ENCODE data around the gene FAXDC2. TPM values are rescaled to one million over a fixed set of nuclear protein-coding genes. Genes with fewer than 3 reads are reported as not detected.

The FAXDC2 gene
- total RNA-seq, 2 experiments from 2014 or later = not detected

- peaks cover 2% of the 10 kb centered on the region for H3K36me3 Mint-ChIP-seq (ENCODE audit: low read depth)
- H3K4me3 Mint-ChIP-seq = no peak overlapping the region
- ChIA-PET CTCF (no interaction called here), POLR2A (interaction anchor here (0.6 to 0.9 kb wide), 2 partner anchors 55 to 152 kb away, joined by 3 to 4 read pairs; no protein-coding TSS in a partner anchor)
- no peaks in the 10 kb centered on the region for H3K9me3 Mint-ChIP-seq
- intact Hi-C loops (cut with micrococcal nuclease) = no loop called here
- no peak overlapping the region for H3K27ac Mint-ChIP-seq
- DNase-seq = no peak
- H3K4me1 Mint-ChIP-seq (ENCODE audit: low read depth) = peaks cover 14% of the 10 kb centered on the region
- no peak for TF ChIP-seq CTCF (IDR thresholded peaks at IDR 0.05)
- ATAC-seq = no peak
- no peaks in the 10 kb centered on the region for H3K27me3 Mint-ChIP-seq
Observed at GRCh38 chr5:154849791-154850201, 607 bp downstream of the FAXDC2 start.

GRCh38 chr5:154849264-154849785 lies 1.1 kb downstream of the FAXDC2 start:
- intact Hi-C loops (cut with micrococcal nuclease) = no loop called here
- peaks cover 2% of the 10 kb centered on the region for H3K36me3 Mint-ChIP-seq (ENCODE audit: low read depth)
- H3K9me3 Mint-ChIP-seq = no peaks in the 10 kb centered on the region
- no peak overlapping the region for H3K4me3 Mint-ChIP-seq
- ATAC-seq = no peak
- no peak for DNase-seq
- H3K27ac Mint-ChIP-seq = no peak overlapping the region
- POLR2A ChIA-PET = interaction anchor here (0.6 kb wide), 1 partner anchor 151 kb away, joined by 4 read pairs; no protein-coding TSS in a partner anchor
- TF ChIP-seq CTCF (IDR thresholded peaks at IDR 0.05) = no peak
- no peaks in the 10 kb centered on the region for H3K27me3 Mint-ChIP-seq
- H3K4me1 Mint-ChIP-seq (ENCODE audit: low read depth) = peaks cover 14% of the 10 kb centered on the region
- CTCF ChIA-PET = no interaction called here

GRCh38 chr5:154844809-154845208 lies 5.6 kb downstream of the FAXDC2 start:
- CTCF ChIA-PET = no interaction called here
- TF ChIP-seq CTCF (IDR thresholded peaks at IDR 0.05) = no peak
- peaks cover 7% of the 10 kb centered on the region for H3K4me1 Mint-ChIP-seq (ENCODE audit: low read depth)
- H3K27ac Mint-ChIP-seq = no peak overlapping the region
- intact Hi-C loops (cut with micrococcal nuclease) = no loop called here
- DNase-seq (no peak), ATAC-seq (no peak)
- no peaks in the 10 kb centered on the region for H3K9me3 Mint-ChIP-seq
- H3K36me3 Mint-ChIP-seq (ENCODE audit: low read depth) = peaks cover 2% of the 10 kb centered on the region
- POLR2A ChIA-PET = no interaction called here
- no peak overlapping the region for H3K4me3 Mint-ChIP-seq
- no peaks in the 10 kb centered on the region for H3K27me3 Mint-ChIP-seq

- DNase-seq (no peak), ATAC-seq (no peak)
- intact Hi-C loops (cut with micrococcal nuclease) = no loop called here
- Mint-ChIP-seq H3K4me1 (ENCODE audit: low read depth) (no peaks in the 10 kb centered on the region), H3K27me3 (no peaks in the 10 kb centered on the region), H3K4me3 (no peak overlapping the region), H3K36me3 (ENCODE audit: low read depth) (peaks cover 2% of the 10 kb centered on the region), H3K9me3 (no peaks in the 10 kb centered on the region), H3K27ac (no peak overlapping the region)
- TF ChIP-seq CTCF (IDR thresholded peaks at IDR 0.05) = no peak
- POLR2A ChIA-PET = no interaction called here
- CTCF ChIA-PET = interaction anchor here (0.7 to 1.7 kb wide), 3 partner anchors 13 to 23 kb away, joined by 3 read pairs; no protein-coding TSS in a partner anchor
Observed at GRCh38 chr5:154842689-154843530, 7.5 kb downstream of the FAXDC2 start.

- Mint-ChIP-seq H3K27me3 (no peaks in the 10 kb centered on the region), H3K36me3 (ENCODE audit: low read depth) (peaks cover 2% of the 10 kb centered on the region), H3K27ac (no peak overlapping the region), H3K9me3 (no peaks in the 10 kb centered on the region), H3K4me3 (no peak overlapping the region), H3K4me1 (ENCODE audit: low read depth) (no peaks in the 10 kb centered on the region)
- no peak for DNase-seq
- POLR2A ChIA-PET = interaction anchor here (1.1 kb wide), 1 partner anchor 16 kb away, joined by 4 read pairs; no protein-coding TSS in a partner anchor
- TF ChIP-seq CTCF (IDR thresholded peaks at IDR 0.05) = no peak
- no peak for ATAC-seq
- intact Hi-C loops (cut with micrococcal nuclease) = no loop called here
- CTCF ChIA-PET = interaction anchor here (1.2 kb wide), 2 partner anchors 35 to 191 kb away, joined by 3 to 4 read pairs; no protein-coding TSS in a partner anchor
Observed at GRCh38 chr5:154841273-154841661, 9.1 kb downstream of the FAXDC2 start.
